Kidney (tissue), 14 donors: ENCODE measurements around the gene MTERF2. TPM values are rescaled to one million over a fixed set of nuclear protein-coding genes. Genes with fewer than 3 reads are reported as not detected.

Experiments
- DNase-seq, 5 donors: peaks; one replicate each; pipeline ENCODE4 v3.0.0-alpha.2; 2013 to 2020
- FAIRE-seq: peaks from 2 replicates; lab custom pipeline; 2012; peaks lifted over from hg19 to GRCh38; lab: Jason Lieb, UNC
- H3K27ac ChIP-seq, 2 donors: one replicate each; pipeline ENCODE4 v1.7.0; 2013; ENCODE audit warnings: low read depth in 2 of 2, low read length in 2 of 2, inconsistent platforms in 1 of 2
- H3K27me3 ChIP-seq: one replicate; pipeline ENCODE4 v1.7.1; 2013; ENCODE audit warnings: low read length, inconsistent platforms; ENCODE audit not compliant: control insufficient read depth, insufficient read depth
- H3K36me3 ChIP-seq, 3 donors: one replicate each; pipeline versions ENCODE4 v1.7.0 to v1.7.1; 2013; ENCODE audit warnings: low read length in 3 of 3, control low read depth in 1 of 3, inconsistent platforms in 1 of 3; ENCODE audit not compliant: insufficient read depth in 3 of 3, control insufficient read depth in 2 of 3
- H3K4me1 ChIP-seq, 3 donors: one replicate each; pipeline versions ENCODE4 v1.7.0 to v1.7.1; 2013; ENCODE audit warnings: low read length in 3 of 3, inconsistent platforms in 1 of 3, low read depth in 1 of 3; ENCODE audit not compliant: control insufficient read depth in 2 of 3, insufficient read depth in 2 of 3
- H3K4me3 ChIP-seq, 3 donors: one replicate each; pipeline versions ENCODE4 v1.7.0 to v1.8.1; 2013; ENCODE audit warnings: low read length in 3 of 3, control low read depth in 1 of 3, inconsistent platforms in 1 of 3
- H3K9ac ChIP-seq, 3 donors: one replicate each; pipeline versions ENCODE4 v1.7.0 to v1.7.1; 2013; ENCODE audit warnings: low read length in 3 of 3, control low read depth in 1 of 3, inconsistent platforms in 1 of 3
- H3K9me3 ChIP-seq, 3 donors: one replicate each; pipeline versions ENCODE4 v1.7.0 to v1.7.1; 2013; ENCODE audit warnings: low read length in 3 of 3, control low read depth in 1 of 3, inconsistent platforms in 1 of 3; ENCODE audit not compliant: control insufficient read depth in 2 of 3, insufficient read depth in 1 of 3
- CTCF ChIP-seq: IDR thresholded peaks from 3 replicates; pipeline ENCODE4 v1.5.1; 2012; ENCODE audit warnings: mild to moderate bottlenecking, moderate library complexity, borderline replicate concordance; ENCODE audit not compliant: insufficient read depth; ENCODE audit errors: extremely low read depth
- intact Hi-C: fragments of 100-400 bp; cut with DNase I; formaldehyde crosslinking; loops from one replicate; pipeline ENCODE4 v1.11.1; 2022
- polyA plus RNA-seq: library from polyadenylated mRNA; stranded (reverse); fragments of 350-450 nt; fragmentation: Illumina TruSeq; extraction: RNeasy Lipid Tissue Mini Kit (QIAGEN cat#74804); gene quantifications from one replicate; pipeline ENCODE4 v1.2.3, GENCODE V29; 2014; ENCODE audit warnings: low read depth, low replicate concordance; ENCODE audit not compliant: insufficient read depth
- total RNA-seq: library from RNA; stranded (reverse); fragmentation: NEBNext Ultra II Directional; extraction: Animal tissue kit (Norgen Biotek cat#: 25700); gene quantifications from one replicate; pipeline ENCODE4 v1.2.1, GENCODE V29; 2021
- donor health status: control.
- donor health status: control.
- donor health status: control.
- donor health status: control.
- donor health status: control.
- donor health status: DM: yes; HTN: yes; CAD: no.
- donor health status: Normal renal cell carcinoma (clear cell type).

MTERF2 gene
- total and polyA plus RNA-seq, 2 donors from 2014 or later = 15.0 to 26.2 TPM

DNA sequence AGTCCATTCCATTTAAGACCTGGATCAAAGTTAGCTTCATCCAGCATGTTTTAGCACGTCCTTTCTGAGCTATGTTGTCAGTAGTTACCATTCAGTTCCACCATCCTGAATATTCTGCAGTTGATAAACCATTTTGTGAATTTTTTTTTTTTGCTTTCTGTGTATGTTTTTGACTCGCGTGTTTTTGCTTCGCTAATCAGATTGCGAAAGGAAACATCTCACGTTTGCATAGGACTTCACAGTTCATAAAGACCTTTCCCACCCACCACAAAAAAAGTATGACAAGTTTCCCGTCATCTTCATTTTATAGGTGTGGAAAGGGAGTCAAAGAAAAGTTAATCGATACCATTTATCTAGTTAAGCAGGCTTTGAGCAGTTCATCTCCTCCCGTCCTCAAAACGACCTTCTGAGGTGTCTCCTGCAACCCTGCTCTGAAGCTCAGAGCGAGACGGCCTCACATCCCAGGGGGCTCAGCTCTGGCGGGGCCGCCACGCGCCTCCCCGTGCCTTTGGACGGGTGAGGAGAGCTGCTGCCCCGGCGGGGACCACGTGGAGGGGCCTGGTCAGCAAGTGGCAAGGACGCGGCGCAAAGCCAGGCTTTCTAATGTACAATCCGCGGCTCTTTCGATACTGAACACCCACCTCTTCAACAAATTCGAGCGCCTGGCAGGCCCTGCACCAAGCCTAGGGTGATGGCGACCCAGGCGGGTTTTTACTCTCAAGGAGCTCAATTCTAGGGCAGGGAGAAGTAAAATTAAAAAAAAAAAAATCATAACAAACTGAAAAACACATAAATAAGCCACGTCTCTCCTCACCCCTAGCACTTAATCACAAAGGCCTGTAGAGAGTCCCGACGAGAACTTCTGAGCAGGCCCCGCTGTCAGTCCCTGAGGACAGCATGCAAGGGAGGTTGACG lies 32.2 kb downstream of the MTERF2 start:
- Histone ChIP-seq H3K27ac (peak overlapping the region; percentile 97 to 98), H3K4me1 (peaks cover 0 to 7% (median 6%) of the 10 kb centered on the region in 3 donors), H3K27me3 (no peaks in the 10 kb centered on the region), H3K9me3 (no peaks in the 10 kb centered on the region), H3K36me3 (no peaks in the 10 kb centered on the region), H3K9ac (peak overlapping the region; percentile 1 to 65 (median 14)), H3K4me3 (peak overlapping the region; percentile 18 to 86 (median 50))
- DNase-seq (peak; percentile 16 to 82 (median 65)), FAIRE-seq (no peak)
- intact Hi-C loops = no loop called here
- no peak for TF ChIP-seq CTCF

- H3K4me3 ChIP-seq = peak overlapping the region in 2 of 3 donors; percentile 14 to 86
- intact Hi-C loops = no loop called here
- FAIRE-seq = no peak
These were observed 33.3 kb downstream of the MTERF2 start for GRCh38 chr12:106953352-106954250.

DNA sequence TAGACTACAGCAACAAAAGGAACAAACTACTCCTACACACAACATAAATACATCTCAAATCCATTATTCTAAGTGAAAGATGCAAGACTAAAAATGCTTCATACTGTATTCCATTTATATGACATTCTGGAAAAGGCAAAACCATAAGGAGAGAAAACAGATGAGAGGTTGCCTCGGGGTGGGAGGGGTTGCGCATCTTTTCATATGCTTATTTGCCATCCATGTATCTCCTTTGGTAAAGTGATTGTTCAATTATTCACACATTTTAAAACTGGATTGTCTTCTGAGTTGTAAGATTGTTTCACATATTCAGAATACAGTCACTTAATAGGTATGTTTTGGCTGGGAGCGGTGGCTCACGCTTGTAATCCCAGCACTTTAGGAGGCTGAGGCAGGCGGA lies 36.4 kb downstream of the MTERF2 start:
- no peaks in the 10 kb centered on the region for H3K9me3 ChIP-seq
- no peak overlapping the region for H3K4me3 ChIP-seq
- TF ChIP-seq CTCF = no peak
- H3K36me3 ChIP-seq = no peaks in the 10 kb centered on the region
- H3K4me1 ChIP-seq = peaks cover 0 to 18% (median 8%) of the 10 kb centered on the region in 3 donors
- no peak overlapping the region for H3K27ac ChIP-seq
- FAIRE-seq (no peak), DNase-seq (no peak)
- H3K9ac ChIP-seq = no peak overlapping the region
- no peaks in the 10 kb centered on the region for H3K27me3 ChIP-seq
- intact Hi-C loops = no loop called here

More at GRCh38 chr12:106953352-106954250, 33.3 kb downstream of the MTERF2 start:
- no peak overlapping the region for H3K9ac ChIP-seq
- no peaks in the 10 kb centered on the region for H3K27me3 ChIP-seq
- H3K36me3 ChIP-seq = no peaks in the 10 kb centered on the region
- H3K4me1 ChIP-seq = peaks cover 0 to 7% (median 7%) of the 10 kb centered on the region in 3 donors
- H3K27ac ChIP-seq = peak overlapping the region in 1 of 2 donors; percentile 98
- no peak for TF ChIP-seq CTCF
- H3K9me3 ChIP-seq = no peaks in the 10 kb centered on the region
- peak in 2 of 5 donors; percentile 16 to 66 for DNase-seq
